ENCODE data around the gene COX6A1.

Gene COX6A1

DNA sequence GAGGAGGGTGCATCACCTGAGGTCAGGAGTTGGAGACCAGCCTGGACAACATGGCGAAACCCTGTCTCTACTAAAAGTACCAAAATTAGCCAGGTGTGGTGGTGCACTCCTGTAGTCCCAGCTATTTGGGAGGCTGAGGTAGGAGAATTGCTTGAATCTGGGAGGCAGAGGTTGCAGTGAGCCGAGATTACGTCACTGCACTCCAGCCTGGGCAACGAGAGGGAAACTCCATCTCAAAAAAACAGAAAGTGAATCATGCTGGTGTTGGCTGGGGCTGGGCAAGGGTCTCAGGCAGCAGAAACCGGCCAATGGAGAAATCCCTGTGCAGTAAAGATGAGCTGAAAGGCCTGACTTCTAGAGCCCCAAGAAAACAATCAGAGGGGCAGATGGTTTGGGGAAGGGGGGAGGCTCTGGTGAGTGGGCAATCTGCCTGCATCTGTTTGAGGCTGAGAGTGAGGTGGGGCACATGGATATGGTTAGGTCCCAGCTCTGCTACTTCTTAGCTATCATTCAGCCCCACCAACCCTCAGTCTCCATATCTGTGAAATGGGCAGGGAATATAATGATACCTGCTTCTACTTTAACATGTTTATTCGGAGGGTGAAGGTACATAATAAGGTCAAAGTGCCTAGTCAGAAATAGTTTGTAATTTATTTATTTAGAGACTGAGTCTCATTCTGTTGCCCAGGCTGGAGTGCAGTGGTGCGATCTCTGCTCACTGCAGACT lies 21.3 kb upstream of the COX6A1 start:
- no peak for ATAC-seq (ENCODE audit: low read depth)
- H3K27me3 ChIP-seq (ENCODE audit: insufficient read depth, poor library complexity, severe bottlenecking) = no peaks in the 10 kb centered on the region
- no peak overlapping the region for H3K27ac ChIP-seq (ENCODE audit: poor library complexity, severe bottlenecking)
- no peaks in the 10 kb centered on the region for H3K36me3 ChIP-seq (ENCODE audit: low read depth)
- H3K9me3 ChIP-seq (ENCODE audit: severe bottlenecking) = no peaks in the 10 kb centered on the region
- no peak for DNase-seq (ENCODE audit: low spot score)
- no peaks in the 10 kb centered on the region for H3K4me1 ChIP-seq (ENCODE audit: insufficient read depth, poor library complexity, severe bottlenecking)
- no peak overlapping the region for H3K4me3 ChIP-seq (ENCODE audit: severe bottlenecking)
- TF ChIP-seq, protein P1, sequence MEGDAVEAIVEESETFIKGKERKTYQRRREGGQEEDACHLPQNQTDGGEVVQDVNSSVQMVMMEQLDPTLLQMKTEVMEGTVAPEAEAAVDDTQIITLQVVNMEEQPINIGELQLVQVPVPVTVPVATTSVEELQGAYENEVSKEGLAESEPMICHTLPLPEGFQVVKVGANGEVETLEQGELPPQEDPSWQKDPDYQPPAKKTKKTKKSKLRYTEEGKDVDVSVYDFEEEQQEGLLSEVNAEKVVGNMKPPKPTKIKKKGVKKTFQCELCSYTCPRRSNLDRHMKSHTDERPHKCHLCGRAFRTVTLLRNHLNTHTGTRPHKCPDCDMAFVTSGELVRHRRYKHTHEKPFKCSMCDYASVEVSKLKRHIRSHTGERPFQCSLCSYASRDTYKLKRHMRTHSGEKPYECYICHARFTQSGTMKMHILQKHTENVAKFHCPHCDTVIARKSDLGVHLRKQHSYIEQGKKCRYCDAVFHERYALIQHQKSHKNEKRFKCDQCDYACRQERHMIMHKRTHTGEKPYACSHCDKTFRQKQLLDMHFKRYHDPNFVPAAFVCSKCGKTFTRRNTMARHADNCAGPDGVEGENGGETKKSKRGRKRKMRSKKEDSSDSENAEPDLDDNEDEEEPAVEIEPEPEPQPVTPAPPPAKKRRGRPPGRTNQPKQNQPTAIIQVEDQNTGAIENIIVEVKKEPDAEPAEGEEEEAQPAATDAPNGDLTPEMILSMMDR (IDR thresholded peaks at IDR 0.05; ENCODE audit: poor library complexity, severe bottlenecking) = no peak

DNA sequence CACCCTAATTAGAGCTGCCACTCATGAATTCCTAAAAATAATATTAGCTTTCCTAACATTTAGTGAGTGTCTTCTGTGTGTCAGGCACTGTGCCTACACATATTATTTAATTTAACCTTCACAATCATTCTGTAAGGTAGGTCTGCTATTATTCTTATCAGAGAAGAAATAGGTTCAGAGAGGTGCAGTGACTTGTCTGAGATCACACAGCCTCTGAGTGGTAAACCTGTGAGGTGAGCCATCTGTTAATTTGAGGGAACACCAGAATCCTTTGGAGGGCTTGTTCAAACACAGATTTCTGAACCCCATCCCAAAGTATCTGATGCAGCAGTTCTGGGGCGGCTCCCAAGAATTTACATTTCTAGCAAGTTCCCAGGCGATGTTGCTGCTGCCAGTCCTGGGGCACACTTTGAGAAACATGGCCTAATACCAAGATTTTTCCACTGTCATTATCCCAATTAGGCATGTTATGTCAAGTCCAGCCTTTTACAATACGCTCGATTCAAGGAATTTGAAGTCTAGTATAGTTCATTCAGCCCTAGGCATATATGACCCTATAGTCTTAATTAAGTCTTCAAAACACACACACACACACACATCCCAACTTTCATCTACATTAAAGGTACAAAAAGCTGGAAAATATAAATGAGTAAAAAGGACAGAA lies 19.9 kb upstream of the COX6A1 start:
- Histone ChIP-seq H3K27me3 (ENCODE audit: insufficient read depth, poor library complexity, severe bottlenecking) (no peaks in the 10 kb centered on the region), H3K36me3 (ENCODE audit: low read depth) (no peaks in the 10 kb centered on the region), H3K9me3 (ENCODE audit: severe bottlenecking) (no peaks in the 10 kb centered on the region), H3K27ac (ENCODE audit: poor library complexity, severe bottlenecking) (no peak overlapping the region), H3K4me3 (ENCODE audit: severe bottlenecking) (no peak overlapping the region), H3K4me1 (ENCODE audit: insufficient read depth, poor library complexity, severe bottlenecking) (no peaks in the 10 kb centered on the region)
- TF ChIP-seq, protein P1 (IDR thresholded peaks at IDR 0.05; ENCODE audit: poor library complexity, severe bottlenecking) = no peak
- ATAC-seq (ENCODE audit: low read depth) = no peak
- DNase-seq (ENCODE audit: low spot score) = no peak

DNA sequence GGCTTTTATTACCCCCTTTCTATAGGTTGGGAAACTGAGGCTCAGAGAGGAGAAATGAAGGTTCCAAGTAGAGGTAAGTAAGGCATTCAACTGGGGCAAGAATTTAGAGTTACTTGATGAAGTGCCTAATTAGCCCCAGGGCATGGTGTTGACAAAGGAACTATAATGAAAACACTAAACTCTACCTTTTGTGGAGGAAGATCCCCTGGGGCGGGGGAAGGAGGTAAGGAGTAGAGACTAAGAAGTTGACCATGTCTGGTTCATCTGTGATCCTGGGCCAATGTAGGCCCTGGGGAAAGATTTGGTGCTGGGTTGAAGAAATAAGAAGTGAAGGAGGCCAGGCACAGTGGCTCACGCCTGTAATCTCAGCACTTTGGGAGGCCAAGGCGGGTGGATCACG lies 16.2 kb upstream of the COX6A1 start:
- TF ChIP-seq, protein P1 (IDR thresholded peaks at IDR 0.05; ENCODE audit: poor library complexity, severe bottlenecking) = no peak
- no peaks in the 10 kb centered on the region for H3K36me3 ChIP-seq (ENCODE audit: low read depth)
- H3K4me3 ChIP-seq (ENCODE audit: severe bottlenecking) = no peak overlapping the region
- no peaks in the 10 kb centered on the region for H3K9me3 ChIP-seq (ENCODE audit: severe bottlenecking)
- no peak overlapping the region for H3K27ac ChIP-seq (ENCODE audit: poor library complexity, severe bottlenecking)
- H3K4me1 ChIP-seq (ENCODE audit: insufficient read depth, poor library complexity, severe bottlenecking) = no peaks in the 10 kb centered on the region
- DNase-seq (ENCODE audit: low spot score) (no peak), ATAC-seq (ENCODE audit: low read depth) (no peak)
- H3K27me3 ChIP-seq (ENCODE audit: insufficient read depth, poor library complexity, severe bottlenecking) = no peaks in the 10 kb centered on the region

DNA sequence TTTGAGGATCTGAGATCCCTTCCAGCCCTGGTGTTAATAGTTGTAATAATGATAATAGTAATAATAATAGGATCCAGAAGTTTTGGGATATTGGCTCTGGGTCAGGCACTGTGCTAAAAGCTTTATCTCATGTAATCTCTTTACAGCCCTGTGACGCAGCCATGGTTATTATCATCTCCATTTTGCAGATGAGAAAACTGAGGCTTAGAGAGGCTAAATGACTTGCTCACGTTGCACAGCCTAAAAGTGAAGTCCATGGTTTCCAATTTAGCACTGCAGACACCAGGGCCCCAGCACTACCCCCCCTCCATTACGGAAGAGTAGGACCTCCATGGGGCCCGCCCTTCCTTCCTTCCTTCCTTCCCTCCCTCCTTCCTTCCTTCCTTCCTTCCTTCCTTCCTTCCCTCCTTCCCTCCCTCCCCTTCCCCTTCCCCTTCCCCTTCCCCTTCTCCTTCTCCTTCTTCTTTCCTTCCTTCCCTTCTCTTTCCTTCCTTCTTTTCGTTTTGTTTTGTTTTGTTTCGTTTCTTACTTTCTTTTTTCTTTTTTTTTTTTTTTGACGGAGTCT lies 14.9 kb upstream of the COX6A1 start:
- Histone ChIP-seq H3K4me3 (ENCODE audit: severe bottlenecking) (no peak overlapping the region), H3K4me1 (ENCODE audit: insufficient read depth, poor library complexity, severe bottlenecking) (no peaks in the 10 kb centered on the region), H3K9me3 (ENCODE audit: severe bottlenecking) (no peaks in the 10 kb centered on the region), H3K27ac (ENCODE audit: poor library complexity, severe bottlenecking) (no peak overlapping the region), H3K36me3 (ENCODE audit: low read depth) (no peaks in the 10 kb centered on the region), H3K27me3 (ENCODE audit: insufficient read depth, poor library complexity, severe bottlenecking) (no peaks in the 10 kb centered on the region)
- DNase-seq (ENCODE audit: low spot score) (no peak), ATAC-seq (ENCODE audit: low read depth) (no peak)
- TF ChIP-seq, protein P1 (IDR thresholded peaks at IDR 0.05; ENCODE audit: poor library complexity, severe bottlenecking) = no peak

All from RWPE2 (cell line).